GM18870 (cell line): Measurements from ENCODE around the gene TRABD2B.

Experiments
- ATAC-seq: cut with Tn5 transposase; IDR thresholded peaks from one replicate; pipeline ENCODE4 v1.9.1; 2021; ENCODE audit warnings: moderate library complexity; ENCODE audit not compliant: unreplicated experiment

Gene TRABD2B

GRCh38 chr1:47914218-47914938 is 82.8 kb downstream of the TRABD2B start:
- no peak for ATAC-seq

- no peak for ATAC-seq
These were observed 83.9 kb downstream of the TRABD2B start for GRCh38 chr1:47913225-47913823.

- no peak for ATAC-seq
These were observed 84.4 kb downstream of the TRABD2B start for GRCh38 chr1:47912756-47913155.

- no peak for ATAC-seq
These were observed 85.3 kb downstream of the TRABD2B start for GRCh38 chr1:47911892-47912291.

GRCh38 chr1:47911424-47911823 is 85.8 kb downstream of the TRABD2B start:
- no peak for ATAC-seq

- no peak for ATAC-seq
These were observed 88.9 kb downstream of the TRABD2B start for GRCh38 chr1:47908258-47908657.

GRCh38 chr1:47907177-47907528 is 90.0 kb downstream of the TRABD2B start:
- no peak for ATAC-seq

- ATAC-seq, result no peak
These were observed 90.5 kb downstream of the TRABD2B start for GRCh38 chr1:47906527-47907176.

GRCh38 chr1:47906009-47906432 is 91.2 kb downstream of the TRABD2B start:
- ATAC-seq, result no peak

- ATAC-seq, result no peak
These were observed 93.5 kb downstream of the TRABD2B start for GRCh38 chr1:47903723-47904122.

GRCh38 chr1:47901001-47901575 is 96.1 kb downstream of the TRABD2B start:
- no peak for ATAC-seq

- ATAC-seq, result no peak
These were observed 98.9 kb downstream of the TRABD2B start for GRCh38 chr1:47898133-47898845.

GRCh38 chr1:47895279-47896125 is 101.7 kb downstream of the TRABD2B start:
- no peak for ATAC-seq

GRCh38 chr1:47894410-47895278 is 102.5 kb downstream of the TRABD2B start:
- ATAC-seq, result no peak

- no peak for ATAC-seq
These were observed 103.8 kb downstream of the TRABD2B start for GRCh38 chr1:47893412-47893811.

GRCh38 chr1:47890779-47891178 is 106.4 kb downstream of the TRABD2B start:
- no peak for ATAC-seq

- no peak for ATAC-seq
These were observed 108.9 kb downstream of the TRABD2B start for GRCh38 chr1:47888294-47888629.

- no peak for ATAC-seq
These were observed 109.5 kb downstream of the TRABD2B start for GRCh38 chr1:47887475-47888293.

GRCh38 chr1:47887060-47887459 is 110.1 kb downstream of the TRABD2B start:
- no peak for ATAC-seq
